GM12892 (cell line): ENCODE data around the gene JPT2.

Experiments
- POLR2A ChIP-seq: IDR thresholded peaks from 2 replicates; pipeline ENCODE4 v1.6.1; 2011; ENCODE audit warnings: low read depth, low read length, control low read depth
- POLR2AphosphoS5 ChIP-seq: IDR thresholded peaks from 2 replicates; pipeline ENCODE4 v1.6.1; 2011; ENCODE audit warnings: low read depth, low read length, control low read depth

GRCh38 chr16:1729445-1729844, 51.4 kb downstream of the JPT2 start:
- TF ChIP-seq POLR2A (no peak), POLR2AphosphoS5 (no peak)
